Neuronal stem cell (in vitro differentiated cells): ENCODE measurements around the gene DPH2. TPM values are rescaled to one million over a fixed set of nuclear protein-coding genes. Genes with fewer than 3 reads are reported as not detected.

Experiments
- DNase-seq: peaks from one replicate; pipeline ENCODE4 v3.0.0-alpha.2; 2013; ENCODE audit warnings: low spot score
- H2AFZ ChIP-seq: one replicate; pipeline ENCODE4 v1.6.1; 2013; ENCODE audit warnings: mild to moderate bottlenecking, low read length, inconsistent platforms
- H2AK5ac ChIP-seq: 2 replicates; pipeline ENCODE4 v1.6.1; 2013; ENCODE audit warnings: low read depth, mild to moderate bottlenecking, inconsistent platforms, low read length, moderate library complexity, mixed read lengths
- H2BK120ac ChIP-seq: 2 replicates; pipeline ENCODE4 v1.6.1; 2013; ENCODE audit warnings: low read depth, mild to moderate bottlenecking, inconsistent platforms, low read length, moderate library complexity, mixed read lengths
- H2BK12ac ChIP-seq: one replicate; pipeline ENCODE4 v1.6.1; 2013; ENCODE audit warnings: low read length, inconsistent platforms
- H2BK15ac ChIP-seq: 2 replicates; pipeline ENCODE4 v1.6.1; 2013; ENCODE audit warnings: mild to moderate bottlenecking, low read length, inconsistent platforms, mixed read lengths
- H2BK5ac ChIP-seq: one replicate; pipeline ENCODE4 v1.6.1; 2013; ENCODE audit warnings: inconsistent platforms, mild to moderate bottlenecking, low read length, moderate library complexity
- H3K14ac ChIP-seq: one replicate; pipeline ENCODE4 v1.6.1; 2013; ENCODE audit warnings: low read length, inconsistent platforms
- H3K18ac ChIP-seq: 2 replicates; pipeline ENCODE4 v1.6.1; 2013; ENCODE audit warnings: low read length, inconsistent platforms
- H3K23ac ChIP-seq: 2 replicates; pipeline ENCODE4 v1.6.1; 2013; ENCODE audit warnings: low read depth, mild to moderate bottlenecking, mixed read lengths, low read length, inconsistent platforms; ENCODE audit not compliant: poor library complexity
- H3K27ac ChIP-seq: replicated peaks from 3 replicates; pipeline ENCODE4 v1.5.1; 2013; ENCODE audit warnings: low read length, inconsistent platforms
- H3K27me3 ChIP-seq, 3 experiments: 2 replicates each; pipeline ENCODE4 v1.6.1; 2013; ENCODE audit warnings: low read length in 3 of 3, mild to moderate bottlenecking in 2 of 3, inconsistent platforms in 1 of 3, low read depth in 1 of 3, mixed read lengths in 1 of 3, moderate library complexity in 1 of 3; ENCODE audit not compliant: control insufficient read depth in 3 of 3, insufficient read depth in 3 of 3
- H3K36me3 ChIP-seq, 2 donors: replicated peaks in 1 of 2; 2 replicates each; pipeline ENCODE4 v1.6.1; 2013; ENCODE audit warnings: low read length in 2 of 2; ENCODE audit not compliant: control insufficient read depth in 2 of 2, insufficient read depth in 2 of 2
- H3K4ac ChIP-seq: 2 replicates; pipeline ENCODE4 v1.6.1; 2013; ENCODE audit warnings: inconsistent platforms, mild to moderate bottlenecking, low read length, moderate library complexity
- H3K4me1 ChIP-seq, 2 donors: 1 replicate in 1 of 2; 2 replicates in 1 of 2; pipeline ENCODE4 v1.6.1; 2013; ENCODE audit warnings: low read length in 2 of 2, low read depth in 1 of 2; ENCODE audit not compliant: control insufficient read depth in 2 of 2, insufficient read depth in 1 of 2
- H3K4me2 ChIP-seq: one replicate; pipeline ENCODE4 v1.6.1; 2013; ENCODE audit warnings: mild to moderate bottlenecking, low read length, inconsistent platforms; ENCODE audit not compliant: insufficient read depth, poor library complexity, severe bottlenecking
- H3K4me3 ChIP-seq, 2 donors: 2 replicates each; pipeline ENCODE4 v1.5.1; 2013; ENCODE audit warnings: low read length in 2 of 2, mild to moderate bottlenecking in 2 of 2, inconsistent platforms in 1 of 2, moderate library complexity in 1 of 2
- H3K79me1 ChIP-seq: one replicate; pipeline ENCODE4 v1.6.1; 2013; ENCODE audit warnings: low read depth, mild to moderate bottlenecking, inconsistent platforms, low read length, moderate library complexity
- H3K9ac ChIP-seq: one replicate; pipeline ENCODE4 v1.6.1; 2013; ENCODE audit warnings: mild to moderate bottlenecking, low read depth, low read length, inconsistent platforms; ENCODE audit not compliant: poor library complexity
- H3K9me3 ChIP-seq, 2 donors: replicated peaks in 1 of 2; 2 replicates each; pipeline versions ENCODE3 to v1.6.1; 2013; ENCODE audit warnings: low read length in 2 of 2, mild to moderate bottlenecking in 2 of 2, inconsistent platforms in 1 of 2, low read depth in 1 of 2, mixed read lengths in 1 of 2, moderate library complexity in 1 of 2; ENCODE audit not compliant: control insufficient read depth in 2 of 2, insufficient read depth in 1 of 2
- H4K8ac ChIP-seq: one replicate; pipeline ENCODE4 v1.6.1; 2013; ENCODE audit warnings: low read depth, mild to moderate bottlenecking, inconsistent platforms, low read length, moderate library complexity
- H4K91ac ChIP-seq: one replicate; pipeline ENCODE4 v1.6.1; 2013; ENCODE audit warnings: low read length, low read depth, mild to moderate bottlenecking, inconsistent platforms; ENCODE audit not compliant: poor library complexity
- WGBS, 2 donors: extraction: QIAGEN DNeasy Blood & Tissue Kit; methylation state at CpG; one replicate each; pipeline ENCODE4 v1.1.7; 2013; ENCODE audit warnings: missing lambda C conversion rate in 2 of 2, mixed read lengths in 1 of 2; ENCODE audit not compliant: insufficient read length in 2 of 2, insufficient replicate concordance in 1 of 2; ENCODE audit errors: extremely low coverage in 2 of 2; 5-methylcytosine and 5-hydroxymethylcytosine counted together
- polyA plus RNA-seq, 2 experiments: library from polyadenylated mRNA; stranded (reverse); fragments of 200-250 nt; gene quantifications; one replicate each; pipeline ENCODE4 v1.2.3, GENCODE V29; 2013

The DPH2 gene, protein sequence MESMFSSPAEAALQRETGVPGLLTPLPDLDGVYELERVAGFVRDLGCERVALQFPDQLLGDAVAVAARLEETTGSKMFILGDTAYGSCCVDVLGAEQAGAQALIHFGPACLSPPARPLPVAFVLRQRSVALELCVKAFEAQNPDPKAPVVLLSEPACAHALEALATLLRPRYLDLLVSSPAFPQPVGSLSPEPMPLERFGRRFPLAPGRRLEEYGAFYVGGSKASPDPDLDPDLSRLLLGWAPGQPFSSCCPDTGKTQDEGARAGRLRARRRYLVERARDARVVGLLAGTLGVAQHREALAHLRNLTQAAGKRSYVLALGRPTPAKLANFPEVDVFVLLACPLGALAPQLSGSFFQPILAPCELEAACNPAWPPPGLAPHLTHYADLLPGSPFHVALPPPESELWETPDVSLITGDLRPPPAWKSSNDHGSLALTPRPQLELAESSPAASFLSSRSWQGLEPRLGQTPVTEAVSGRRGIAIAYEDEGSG
- polyA plus RNA-seq (2013, experiment 1 of 2), result 11.1 TPM
- polyA plus RNA-seq (2013, experiment 2 of 2), result 11.6 TPM

DNA sequence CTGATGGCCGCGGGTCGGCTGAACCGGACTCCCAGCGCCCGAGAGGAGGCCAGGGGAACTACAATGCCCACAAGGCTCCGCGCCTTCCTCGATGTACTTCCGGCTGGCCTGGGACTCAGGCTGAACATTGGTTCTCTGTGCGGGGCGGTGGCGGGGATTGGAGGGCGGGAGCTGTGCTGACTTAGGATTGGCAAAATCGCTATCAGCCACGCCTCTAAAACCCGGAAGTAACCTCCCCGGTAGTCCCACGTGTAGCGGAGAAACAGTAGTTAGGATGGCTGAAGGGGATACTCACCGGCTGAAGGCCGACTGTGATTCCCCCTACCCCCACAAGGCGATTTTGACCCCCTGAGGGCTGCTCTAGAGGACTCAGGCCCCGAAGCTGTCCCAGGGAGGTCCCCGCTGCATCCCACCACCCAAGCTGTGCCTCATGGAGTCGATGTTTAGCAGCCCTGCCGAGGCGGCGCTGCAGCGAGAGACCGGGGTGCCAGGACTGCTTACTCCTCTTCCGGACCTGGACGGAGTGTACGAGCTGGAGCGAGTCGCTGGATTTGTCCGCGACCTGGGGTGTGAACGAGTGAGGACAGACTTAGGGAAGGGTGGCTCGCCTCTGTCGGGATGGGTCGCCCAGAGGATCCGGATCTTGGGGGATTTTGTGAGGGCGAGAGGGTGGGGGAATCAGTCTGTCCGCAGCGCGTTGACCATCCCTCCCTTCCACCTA lies at the start of gene DPH2:
DPH2 (plus strand) TSS at position 265 of the 721 bp plus-strand sequence; CDS start at position 431, 166 bp downstream.
- Histone ChIP-seq H3K4me2 (peak within 1 kb of the TSS; percentile 86), H3K4me3 (peak within 1 kb of the TSS; percentile 92), H2BK12ac (no peak within 1 kb of the TSS), H3K36me3 (peaks cover 4 to 31% of the 10 kb centered on the region in 2 donors), H2BK5ac (no peak within 1 kb of the TSS), H3K9me3 (no peaks in the 10 kb centered on the region), H2AK5ac (no peak within 1 kb of the TSS), H3K14ac (no peak within 1 kb of the TSS), H3K4ac (no peak within 1 kb of the TSS), H3K27me3 (no peaks in the 10 kb centered on the region), H3K9ac (peak within 1 kb of the TSS; percentile 71), H2BK120ac (no peak within 1 kb of the TSS), H3K4me1 (peaks cover 5 to 7% of the 10 kb centered on the region in 2 donors), H3K79me1 (no peaks in the 10 kb centered on the region), H2BK15ac (no peak within 1 kb of the TSS), H4K91ac (no peak within 1 kb of the TSS), H4K8ac (no peak within 1 kb of the TSS), H3K18ac (no peak within 1 kb of the TSS), H3K27ac (no peak within 1 kb of the TSS), H3K23ac (peak within 1 kb of the TSS; percentile 87), H2AFZ (peak within 1 kb of the TSS; percentile 93)
- WGBS, 2 donors, result no CpG with 5 or more reads among the region's 47 CpGs
- DNase-seq, result peak; percentile 90

DNA sequence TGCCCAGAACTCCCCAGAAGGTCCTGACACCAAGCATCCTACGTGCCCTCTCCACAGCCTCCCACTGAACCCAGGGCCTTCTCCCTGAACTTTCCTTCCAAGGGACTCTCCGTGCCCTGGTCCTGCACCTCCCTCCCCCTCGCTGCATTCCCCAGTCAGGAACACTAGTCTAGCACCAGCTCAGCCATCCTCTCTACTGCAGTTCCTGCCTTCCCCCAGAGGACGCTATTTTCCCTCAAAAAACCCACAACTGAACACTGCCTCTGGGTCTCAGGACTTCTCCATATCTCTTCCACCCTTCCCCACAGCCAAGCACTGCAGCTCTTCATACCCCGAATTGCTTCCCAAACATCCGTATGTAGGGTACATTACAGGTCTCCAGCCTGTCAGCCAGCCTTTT lies 48.8 kb upstream of the DPH2 start:
- H2BK5ac ChIP-seq, result no peak overlapping the region
- no peaks in the 10 kb centered on the region for H3K4me1 ChIP-seq
- H2BK120ac ChIP-seq, result no peak overlapping the region
- H2AFZ ChIP-seq, result no peak overlapping the region
- no peak for DNase-seq
- H3K4me3 ChIP-seq, result no peak overlapping the region
- no peaks in the 10 kb centered on the region for H3K79me1 ChIP-seq
- no CpG with 5 or more reads among the region's 6 CpGs for WGBS, 2 donors
- no peak overlapping the region for H2BK15ac ChIP-seq
- H4K91ac ChIP-seq, result no peak overlapping the region
- H2AK5ac ChIP-seq, result no peak overlapping the region
- H3K4ac ChIP-seq, result no peak overlapping the region
- H3K9me3 ChIP-seq, result no peaks in the 10 kb centered on the region
- no peak overlapping the region for H3K18ac ChIP-seq
- no peak overlapping the region for H4K8ac ChIP-seq
- peaks cover 2 to 22% of the 10 kb centered on the region in 2 donors for H3K36me3 ChIP-seq
- no peak overlapping the region for H3K14ac ChIP-seq
- H3K27ac ChIP-seq, result no peak overlapping the region
- no peak overlapping the region for H2BK12ac ChIP-seq
- H3K9ac ChIP-seq, result peak overlapping the region; percentile 32
- no peak overlapping the region for H3K4me2 ChIP-seq
- H3K23ac ChIP-seq, result peak overlapping the region; percentile 23
- no peaks in the 10 kb centered on the region for H3K27me3 ChIP-seq

DNA sequence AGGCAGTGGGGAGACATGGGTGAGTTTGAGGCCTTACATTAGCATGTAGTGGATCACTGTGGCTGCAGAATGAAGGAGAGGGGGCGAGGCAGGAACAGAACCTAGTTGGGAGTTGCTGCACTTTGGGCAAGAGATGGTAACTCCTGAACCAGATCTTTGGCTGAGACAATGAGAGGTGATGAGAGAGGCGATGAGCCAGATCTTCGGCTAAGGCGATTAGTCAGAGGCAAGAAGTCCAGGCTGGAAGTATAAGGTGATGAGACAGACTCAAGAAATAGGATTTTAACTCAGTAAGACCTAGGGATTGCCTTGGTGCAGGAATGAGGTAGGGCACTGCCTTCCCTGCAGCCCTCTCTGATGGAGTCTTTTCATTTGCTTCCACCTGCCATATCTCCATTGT lies 45.3 kb upstream of the DPH2 start:
- Histone ChIP-seq H3K27me3 (no peaks in the 10 kb centered on the region), H3K23ac (no peak overlapping the region), H3K4ac (no peak overlapping the region), H3K4me1 (no peaks in the 10 kb centered on the region), H3K18ac (no peak overlapping the region), H3K27ac (no peak overlapping the region), H3K4me3 (no peak overlapping the region), H3K4me2 (no peak overlapping the region), H4K91ac (no peak overlapping the region), H3K79me1 (no peaks in the 10 kb centered on the region), H2AFZ (no peak overlapping the region), H3K9ac (no peak overlapping the region), H2BK15ac (no peak overlapping the region), H2BK120ac (no peak overlapping the region), H2BK5ac (no peak overlapping the region), H3K9me3 (no peaks in the 10 kb centered on the region), H3K14ac (no peak overlapping the region), H4K8ac (no peak overlapping the region), H2BK12ac (no peak overlapping the region), H3K36me3 (peaks cover 2 to 27% of the 10 kb centered on the region in 2 donors), H2AK5ac (no peak overlapping the region)
- no CpG with 5 or more reads among the region's 4 CpGs for WGBS, 2 donors
- DNase-seq, result no peak

DNA sequence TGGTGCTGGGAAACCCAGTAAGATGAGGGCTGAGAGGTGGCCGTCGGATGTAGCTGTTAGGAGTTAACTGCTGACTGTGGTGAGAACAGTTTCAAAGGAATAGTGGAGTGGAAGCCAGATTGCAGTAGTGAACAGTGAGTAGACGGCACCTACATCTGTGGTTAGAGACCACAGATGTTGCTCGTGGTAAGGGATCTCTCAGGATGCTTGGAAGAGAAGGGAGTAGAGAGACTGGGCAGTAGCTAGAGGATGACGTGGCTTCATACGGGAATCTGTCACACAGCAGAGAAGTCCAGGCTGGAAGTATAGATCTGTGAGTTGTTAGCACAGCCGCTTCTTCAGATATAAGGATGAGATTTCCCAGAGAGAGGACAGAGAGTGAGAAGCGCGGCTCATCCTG lies 44.0 kb upstream of the DPH2 start:
- Histone ChIP-seq H3K18ac (no peak overlapping the region), H3K23ac (no peak overlapping the region), H3K9ac (no peak overlapping the region), H2BK15ac (no peak overlapping the region), H3K36me3 (peaks cover 2 to 33% of the 10 kb centered on the region in 2 donors), H2BK5ac (no peak overlapping the region), H3K4ac (no peak overlapping the region), H2BK120ac (no peak overlapping the region), H3K4me3 (no peak overlapping the region), H3K14ac (no peak overlapping the region), H3K27ac (no peak overlapping the region), H4K8ac (no peak overlapping the region), H2BK12ac (no peak overlapping the region), H3K4me1 (no peaks in the 10 kb centered on the region), H3K4me2 (no peak overlapping the region), H2AFZ (no peak overlapping the region), H4K91ac (no peak overlapping the region), H2AK5ac (no peak overlapping the region), H3K79me1 (no peaks in the 10 kb centered on the region), H3K9me3 (no peaks in the 10 kb centered on the region), H3K27me3 (no peaks in the 10 kb centered on the region)
- WGBS, 2 donors, result no CpG with 5 or more reads among the region's 9 CpGs
- DNase-seq, result no peak
